Neural progenitor cell (in vitro differentiated cells): ENCODE data around the gene TMEM106B.

Source experiments
- EZH2 ChIP-seq: fragments of 200-600 bp; sonication (generic); IDR thresholded peaks from 2 replicates; pipeline ENCODE4 v1.6.1; 2017; ENCODE audit warnings: antibody characterized with exemption, mild to moderate bottlenecking, moderate library complexity
- EZH2phosphoT487 ChIP-seq: fragments of 200-600 bp; sonication (generic); IDR thresholded peaks from 2 replicates; pipeline ENCODE4 v1.6.1; 2017; ENCODE audit warnings: antibody characterized with exemption
- TF ChIP-seq, protein P1 (sequence below): fragments of 200-600 bp; sonication (generic); IDR thresholded peaks from 2 replicates; pipeline ENCODE4 v1.5.1; 2017; ENCODE audit warnings: antibody characterized with exemption, mild to moderate bottlenecking

GRCh38 chr7:12217311-12217710, 6.2 kb downstream of the TMEM106B start:
- TF ChIP-seq, protein P1, sequence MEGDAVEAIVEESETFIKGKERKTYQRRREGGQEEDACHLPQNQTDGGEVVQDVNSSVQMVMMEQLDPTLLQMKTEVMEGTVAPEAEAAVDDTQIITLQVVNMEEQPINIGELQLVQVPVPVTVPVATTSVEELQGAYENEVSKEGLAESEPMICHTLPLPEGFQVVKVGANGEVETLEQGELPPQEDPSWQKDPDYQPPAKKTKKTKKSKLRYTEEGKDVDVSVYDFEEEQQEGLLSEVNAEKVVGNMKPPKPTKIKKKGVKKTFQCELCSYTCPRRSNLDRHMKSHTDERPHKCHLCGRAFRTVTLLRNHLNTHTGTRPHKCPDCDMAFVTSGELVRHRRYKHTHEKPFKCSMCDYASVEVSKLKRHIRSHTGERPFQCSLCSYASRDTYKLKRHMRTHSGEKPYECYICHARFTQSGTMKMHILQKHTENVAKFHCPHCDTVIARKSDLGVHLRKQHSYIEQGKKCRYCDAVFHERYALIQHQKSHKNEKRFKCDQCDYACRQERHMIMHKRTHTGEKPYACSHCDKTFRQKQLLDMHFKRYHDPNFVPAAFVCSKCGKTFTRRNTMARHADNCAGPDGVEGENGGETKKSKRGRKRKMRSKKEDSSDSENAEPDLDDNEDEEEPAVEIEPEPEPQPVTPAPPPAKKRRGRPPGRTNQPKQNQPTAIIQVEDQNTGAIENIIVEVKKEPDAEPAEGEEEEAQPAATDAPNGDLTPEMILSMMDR: no peak
- TF ChIP-seq EZH2 (no peak), EZH2phosphoT487 (no peak)
